Measurements from ENCODE around the gene KCNQ4. TPM values are rescaled to one million over a fixed set of nuclear protein-coding genes. Genes with fewer than 3 reads are reported as not detected.

The KCNQ4 gene
- total and polyA plus RNA-seq, 10 of the 15 experiments (the other 5 are each of a cell fraction or from before 2014, with no cell fraction given) = 0.04 to 0.18 (median 0.08) TPM; not detected in 2

- Histone ChIP-seq H3K9me3 (replicated peaks; ENCODE audit: control insufficient read depth, insufficient read depth, low read length) (no peaks in the 10 kb centered on the region), H3K79me2 (ENCODE audit: control insufficient read depth, insufficient read depth, low read length) (peaks cover 2% of the 10 kb centered on the region; the same call in 1 of the 2 replicates), H3K36me3 (ENCODE audit: control insufficient read depth in 2 of 2, insufficient read depth in 2 of 2, low read length in 1 of 2) (peaks cover 37 to 69% of the 10 kb centered on the region in 2 experiments), H3K4me2 (ENCODE audit: control insufficient read depth, insufficient read depth) (no peak overlapping the region), H3K9ac (ENCODE audit: control insufficient read depth, insufficient read depth, low read length) (no peak overlapping the region), H3K4me3 (no peak overlapping the region), H4K20me1 (ENCODE audit: control insufficient read depth, insufficient read depth) (no peaks in the 10 kb centered on the region; the same call in 1 of the 2 replicates), H3K27me3 (replicated peaks in 1 of 2; ENCODE audit: control insufficient read depth in 2 of 2, insufficient read depth in 2 of 2, low read length in 1 of 2) (no peaks in the 10 kb centered on the region), H3K4me1 (ENCODE audit: control insufficient read depth, insufficient read depth, low read length) (peaks cover 30% of the 10 kb centered on the region), H3K27ac (ENCODE audit: control insufficient read depth, insufficient read depth) (no peak overlapping the region), H2AFZ (ENCODE audit: control insufficient read depth, low read depth, low read length) (no peak overlapping the region)
- DNase-seq (ENCODE audit: low read depth, low spot score) = no peak
- BruUV-seq (replicated peaks) = no TSS peak
- FAIRE-seq = no peak
- ChIA-PET RAD21 (ENCODE audit: unreplicated experiment) (interaction anchor here (1.1 kb wide), 1 partner anchor 17 kb away, joined by 3 read pairs; no protein-coding TSS in a partner anchor), CTCF (interaction anchor here (0.7 to 9.5 kb wide), 6 partner anchors 9 to 182 kb away, joined by 3 to 84 read pairs (median 5); no protein-coding TSS in a partner anchor), POLR2A (no interaction called here), SMC1A (ENCODE audit: uncharacterized antibody, unreplicated experiment) (interaction anchor here (0.5 to 0.9 kb wide), 2 partner anchors 46 to 177 kb away, joined by 3 read pairs; no protein-coding TSS in a partner anchor)
- no peak for TF ChIP-seq CBFB (IDR thresholded peaks at IDR 0.05; ENCODE audit: low read depth)
- TF ChIP-seq NR2C2 (IDR thresholded peaks at IDR 0.05; ENCODE audit: borderline replicate concordance, control insufficient read depth, insufficient read length, low read depth) = no peak
- TF ChIP-seq SKIL (IDR thresholded peaks at IDR 0.05; ENCODE audit: low read depth, poor library complexity, severe bottlenecking) = no peak
- no peak for TF ChIP-seq ATF3 (IDR thresholded peaks at IDR 0.05; ENCODE audit: borderline replicate concordance, extremely low read depth, low read depth, low read length)
- TF ChIP-seq NR2C1 (IDR thresholded peaks at IDR 0.05) = no peak
- no peak for TF ChIP-seq FOXK2 (IDR thresholded peaks at IDR 0.05)
- TF ChIP-seq PML (IDR thresholded peaks at IDR 0.05; ENCODE audit: low read length) = no peak
- 100% methylated on average over 7 of the region's 7 CpGs for WGBS (ENCODE audit: insufficient coverage, insufficient replicate concordance, low lambda C conversion rate, missing lambda C conversion rate)
- intact Hi-C loops (cut with micrococcal nuclease; ENCODE audit: unreplicated experiment) = no loop called here
- no peak for ATAC-seq
- in situ Hi-C loops (cut with MboI) = no loop called here
Observed at GRCh38 chr1:40758004-40758403, 25.6 kb upstream of the KCNQ4 start.

All from GM12878 (cell line).